ENCODE measurements around the gene TNPO3. TPM values are rescaled to one million over a fixed set of nuclear protein-coding genes. Genes with fewer than 3 reads are reported as not detected.
A peak's percentile ranks its signal among the peaks of the same experiment; 100 is the strongest.

Gene TNPO3
- total and polyA plus RNA-seq, 10 of the 15 experiments (the other 5 are each of a cell fraction or from before 2014, with no cell fraction given): 17.6 to 91.8 (median 65.9) TPM

DNA sequence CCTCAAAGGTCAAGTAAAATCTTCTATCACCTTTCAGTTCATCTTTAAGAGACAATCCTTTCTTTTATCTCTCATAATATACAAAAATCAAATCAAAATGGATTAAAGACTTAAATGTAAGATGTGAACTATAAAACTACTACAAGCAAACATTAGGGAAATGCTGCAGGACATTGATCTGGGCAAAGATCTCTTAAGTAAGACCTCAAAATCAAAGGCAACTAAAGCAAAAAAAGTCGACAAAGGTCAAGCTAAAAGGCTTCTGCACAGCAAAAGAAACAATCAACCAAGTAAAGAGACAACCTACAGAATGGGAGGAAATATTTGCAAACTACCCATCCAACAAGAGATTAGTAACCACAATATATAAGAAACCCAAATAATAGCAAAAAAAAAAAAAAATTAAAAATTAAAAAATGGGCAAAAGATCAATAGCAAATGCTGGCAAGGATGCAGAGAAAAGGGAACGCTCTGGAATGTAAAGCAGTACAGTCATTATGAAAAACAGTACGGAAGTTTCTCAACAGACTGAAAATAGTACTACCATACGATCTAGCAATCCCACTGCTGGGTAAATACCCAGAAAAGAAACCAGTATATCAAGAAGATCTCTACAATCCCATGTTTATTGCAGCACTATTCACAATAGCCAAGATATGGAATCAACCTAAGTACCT is 41.7 kb downstream of the TNPO3 start (continued):
- TF ChIP-seq, protein P1, sequence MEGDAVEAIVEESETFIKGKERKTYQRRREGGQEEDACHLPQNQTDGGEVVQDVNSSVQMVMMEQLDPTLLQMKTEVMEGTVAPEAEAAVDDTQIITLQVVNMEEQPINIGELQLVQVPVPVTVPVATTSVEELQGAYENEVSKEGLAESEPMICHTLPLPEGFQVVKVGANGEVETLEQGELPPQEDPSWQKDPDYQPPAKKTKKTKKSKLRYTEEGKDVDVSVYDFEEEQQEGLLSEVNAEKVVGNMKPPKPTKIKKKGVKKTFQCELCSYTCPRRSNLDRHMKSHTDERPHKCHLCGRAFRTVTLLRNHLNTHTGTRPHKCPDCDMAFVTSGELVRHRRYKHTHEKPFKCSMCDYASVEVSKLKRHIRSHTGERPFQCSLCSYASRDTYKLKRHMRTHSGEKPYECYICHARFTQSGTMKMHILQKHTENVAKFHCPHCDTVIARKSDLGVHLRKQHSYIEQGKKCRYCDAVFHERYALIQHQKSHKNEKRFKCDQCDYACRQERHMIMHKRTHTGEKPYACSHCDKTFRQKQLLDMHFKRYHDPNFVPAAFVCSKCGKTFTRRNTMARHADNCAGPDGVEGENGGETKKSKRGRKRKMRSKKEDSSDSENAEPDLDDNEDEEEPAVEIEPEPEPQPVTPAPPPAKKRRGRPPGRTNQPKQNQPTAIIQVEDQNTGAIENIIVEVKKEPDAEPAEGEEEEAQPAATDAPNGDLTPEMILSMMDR (IDR thresholded peaks at IDR 0.05 in 2 of 3, conservative IDR thresholded peaks at IDR 0.05 in 1 of 3; ENCODE audit: control insufficient read depth in 2 of 3, extremely low read depth in 1 of 3, insufficient read depth in 1 of 3, low read depth in 3 of 3, low read length in 3 of 3): no peak
- no peak for TF ChIP-seq RELA (IDR thresholded peaks at IDR 0.05; ENCODE audit: borderline replicate concordance, partially characterized antibody)
- TF ChIP-seq ETV6 (conservative IDR thresholded peaks at IDR 0.05 in 1 of 2, IDR thresholded peaks at IDR 0.05 in 1 of 2; ENCODE audit: borderline replicate concordance in 1 of 2, low read depth in 1 of 2): 0 out of 4 replicates have a peak, but pooled peaks of 1 of the 2 experiments have one; percentile 40
- TF ChIP-seq LARP7 (IDR thresholded peaks at IDR 0.05): no peak
- TF ChIP-seq SUZ12 (IDR thresholded peaks at IDR 0.05; ENCODE audit: unreplicated experiment): no peak
- peak; percentile 41; the same call in 1 of the 2 replicates for TF ChIP-seq RUNX3 (IDR thresholded peaks at IDR 0.05; ENCODE audit: low read length)
- no peak for TF ChIP-seq FOXM1 (IDR thresholded peaks at IDR 0.05; ENCODE audit: low read depth, low read length)
- no peak for TF ChIP-seq SIN3A (IDR thresholded peaks at IDR 0.05; ENCODE audit: low read depth, low read length)
- TF ChIP-seq SMC3 (IDR thresholded peaks at IDR 0.05; ENCODE audit: borderline replicate concordance, low read length): no peak
- TF ChIP-seq, protein P2, sequence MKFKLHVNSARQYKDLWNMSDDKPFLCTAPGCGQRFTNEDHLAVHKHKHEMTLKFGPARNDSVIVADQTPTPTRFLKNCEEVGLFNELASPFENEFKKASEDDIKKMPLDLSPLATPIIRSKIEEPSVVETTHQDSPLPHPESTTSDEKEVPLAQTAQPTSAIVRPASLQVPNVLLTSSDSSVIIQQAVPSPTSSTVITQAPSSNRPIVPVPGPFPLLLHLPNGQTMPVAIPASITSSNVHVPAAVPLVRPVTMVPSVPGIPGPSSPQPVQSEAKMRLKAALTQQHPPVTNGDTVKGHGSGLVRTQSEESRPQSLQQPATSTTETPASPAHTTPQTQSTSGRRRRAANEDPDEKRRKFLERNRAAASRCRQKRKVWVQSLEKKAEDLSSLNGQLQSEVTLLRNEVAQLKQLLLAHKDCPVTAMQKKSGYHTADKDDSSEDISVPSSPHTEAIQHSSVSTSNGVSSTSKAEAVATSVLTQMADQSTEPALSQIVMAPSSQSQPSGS (IDR thresholded peaks at IDR 0.05; ENCODE audit: low read length): peak; percentile 44; the same call in 1 of the 2 replicates
- TF ChIP-seq, protein P3, sequence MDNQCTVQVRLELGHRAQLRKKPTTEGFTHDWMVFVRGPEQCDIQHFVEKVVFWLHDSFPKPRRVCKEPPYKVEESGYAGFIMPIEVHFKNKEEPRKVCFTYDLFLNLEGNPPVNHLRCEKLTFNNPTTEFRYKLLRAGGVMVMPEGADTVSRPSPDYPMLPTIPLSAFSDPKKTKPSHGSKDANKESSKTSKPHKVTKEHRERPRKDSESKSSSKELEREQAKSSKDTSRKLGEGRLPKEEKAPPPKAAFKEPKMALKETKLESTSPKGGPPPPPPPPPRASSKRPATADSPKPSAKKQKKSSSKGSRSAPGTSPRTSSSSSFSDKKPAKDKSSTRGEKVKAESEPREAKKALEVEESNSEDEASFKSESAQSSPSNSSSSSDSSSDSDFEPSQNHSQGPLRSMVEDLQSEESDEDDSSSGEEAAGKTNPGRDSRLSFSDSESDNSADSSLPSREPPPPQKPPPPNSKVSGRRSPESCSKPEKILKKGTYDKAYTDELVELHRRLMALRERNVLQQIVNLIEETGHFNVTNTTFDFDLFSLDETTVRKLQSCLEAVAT (IDR thresholded peaks at IDR 0.05): 0 out of 2 replicates have a peak, but pooled peaks have one; percentile 9
- TF ChIP-seq JUNB (IDR thresholded peaks at IDR 0.05): peak; percentile 89
- no peak for TF ChIP-seq HDAC6 (IDR thresholded peaks at IDR 0.05; ENCODE audit: unreplicated experiment)
- peak; percentile 64; the same call in 1 of the 2 replicates for TF ChIP-seq IRF4 (IDR thresholded peaks at IDR 0.05; ENCODE audit: low read depth, low read length)
- TF ChIP-seq, protein P4, sequence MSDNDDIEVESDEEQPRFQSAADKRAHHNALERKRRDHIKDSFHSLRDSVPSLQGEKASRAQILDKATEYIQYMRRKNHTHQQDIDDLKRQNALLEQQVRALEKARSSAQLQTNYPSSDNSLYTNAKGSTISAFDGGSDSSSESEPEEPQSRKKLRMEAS (IDR thresholded peaks at IDR 0.05; ENCODE audit: low read depth, low read length): no peak
- no peak for TF ChIP-seq CEBPB (IDR thresholded peaks at IDR 0.05; ENCODE audit: borderline replicate concordance in 1 of 2, low read depth in 2 of 2, low read length in 2 of 2)
